Hematopoietic multipotent progenitor cell treated with erythropoietin and hydrocortisone succinate and interleukin-3 and kit ligand, for 4 days (in vitro differentiated cells): ENCODE data around the gene EXOC5.
"Not testable (repeated sequence)": the region's sequence is repeated elsewhere in the genome, so short reads cannot be mapped to it uniquely, and the experiment has no call there.

Experiments
- DNase-seq: peaks from one replicate; pipeline ENCODE4 v3.0.0-alpha.2; 2015

Gene EXOC5

DNA sequence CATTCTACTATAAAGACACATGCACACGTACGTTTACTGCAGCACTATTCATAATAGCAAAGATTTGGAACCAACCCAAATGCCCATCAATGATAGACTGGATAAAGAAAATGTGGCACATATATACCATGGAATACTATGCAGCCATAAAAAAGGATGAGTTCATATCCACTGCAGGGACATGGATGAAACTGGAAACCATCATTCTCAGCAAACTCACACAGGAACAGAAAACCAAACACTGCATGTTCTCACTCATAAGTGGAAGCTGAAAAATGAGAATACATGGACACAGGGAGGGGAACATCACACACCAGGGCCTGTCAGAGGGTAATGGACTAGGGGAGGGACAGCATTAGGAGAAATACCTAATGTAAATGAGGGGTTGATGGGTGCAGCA is 10.5 kb downstream of the EXOC5 start:
- DNase-seq = not testable (repeated sequence)

DNA sequence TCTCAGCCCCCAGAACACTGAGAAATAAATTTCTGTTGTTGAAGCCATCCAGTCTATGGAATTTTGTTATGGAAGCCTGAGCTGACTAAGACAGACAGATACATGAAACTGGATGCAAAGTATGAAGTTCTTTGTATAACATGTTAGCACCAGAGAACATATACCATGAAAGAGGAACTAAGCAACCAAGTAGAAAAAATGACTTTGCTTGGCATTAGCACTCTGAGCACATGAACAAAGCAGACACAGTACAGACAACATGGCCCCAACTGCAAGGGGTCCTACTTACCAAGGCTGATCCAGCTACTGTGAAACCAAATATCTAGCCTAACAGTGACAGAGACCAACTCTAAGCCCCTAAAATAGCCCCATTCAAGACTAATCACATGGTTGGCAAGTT is 13.8 kb downstream of the EXOC5 start:
- DNase-seq = peak; percentile 6

DNA sequence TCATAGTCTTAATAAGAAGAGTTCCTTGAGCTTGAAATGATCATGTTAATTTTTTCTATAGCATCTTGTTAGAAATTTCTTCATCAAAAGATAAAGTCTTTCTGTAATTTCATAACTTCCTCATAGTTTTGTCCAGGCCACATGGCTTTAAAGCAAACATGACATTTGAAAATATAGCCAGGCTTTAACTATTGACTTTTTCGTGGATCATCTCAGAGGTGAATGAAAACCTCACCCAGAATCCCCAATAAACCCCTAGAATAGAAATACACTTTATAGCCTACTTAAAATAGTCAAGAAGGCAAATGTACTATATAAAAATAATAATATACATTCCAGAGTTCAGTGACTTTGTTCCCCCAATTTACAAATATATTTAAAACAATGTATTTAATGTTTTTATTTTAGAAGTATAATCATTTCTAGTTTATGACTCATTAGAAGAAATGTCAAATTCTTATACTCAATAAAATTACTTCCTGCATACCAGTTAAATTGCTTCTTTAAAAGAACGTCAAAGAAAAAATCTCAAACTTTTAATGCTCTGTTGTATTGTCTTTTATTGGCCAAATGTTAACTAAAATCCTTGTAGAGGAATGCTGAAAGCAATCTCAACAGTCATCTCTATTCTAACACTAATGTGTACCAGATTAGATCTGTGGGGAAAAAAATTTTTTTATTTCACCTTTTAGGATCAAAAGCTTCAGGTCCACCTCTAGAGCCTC is 21.6 kb downstream of the EXOC5 start:
- DNase-seq = peak; percentile 29

DNA sequence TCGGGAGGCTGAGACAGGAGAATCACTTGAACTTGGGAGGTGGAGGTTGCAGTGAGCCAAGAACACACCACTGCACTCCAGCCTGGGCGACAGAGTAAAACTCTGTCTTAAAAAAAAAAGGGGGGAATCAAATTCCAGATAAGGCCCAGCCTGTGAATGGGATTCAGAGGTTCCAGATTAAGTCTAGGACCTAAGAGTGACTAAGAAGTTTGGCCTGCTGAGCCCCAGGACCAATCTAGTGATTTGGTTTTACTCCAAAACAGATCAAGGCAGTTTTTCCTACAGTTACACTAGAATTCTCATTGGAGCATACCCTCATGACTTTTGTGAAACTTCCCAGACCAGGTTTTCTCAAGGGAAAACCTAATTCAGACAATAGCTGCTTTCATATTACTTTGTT is 22.8 kb downstream of the EXOC5 start:
- DNase-seq = no peak

DNA sequence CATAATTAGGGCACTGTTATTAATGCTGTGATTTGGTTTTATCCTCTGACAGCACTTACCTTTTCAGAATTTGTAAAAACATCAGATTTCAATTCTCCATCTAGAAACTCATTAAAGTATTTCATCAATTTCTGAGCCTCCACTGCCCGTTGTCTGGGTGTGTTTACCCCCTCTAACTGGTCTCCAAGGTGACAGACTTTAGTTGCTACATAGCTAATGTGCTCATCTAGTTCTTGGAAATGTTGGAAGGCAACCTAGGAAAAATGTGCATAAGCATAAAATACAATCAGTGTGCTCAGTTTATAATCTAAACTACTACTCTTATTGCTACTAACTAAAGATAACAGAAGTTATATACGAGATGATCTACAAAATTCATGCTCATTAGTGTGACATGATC is 24.6 kb downstream of the EXOC5 start:
- DNase-seq = no peak

DNA sequence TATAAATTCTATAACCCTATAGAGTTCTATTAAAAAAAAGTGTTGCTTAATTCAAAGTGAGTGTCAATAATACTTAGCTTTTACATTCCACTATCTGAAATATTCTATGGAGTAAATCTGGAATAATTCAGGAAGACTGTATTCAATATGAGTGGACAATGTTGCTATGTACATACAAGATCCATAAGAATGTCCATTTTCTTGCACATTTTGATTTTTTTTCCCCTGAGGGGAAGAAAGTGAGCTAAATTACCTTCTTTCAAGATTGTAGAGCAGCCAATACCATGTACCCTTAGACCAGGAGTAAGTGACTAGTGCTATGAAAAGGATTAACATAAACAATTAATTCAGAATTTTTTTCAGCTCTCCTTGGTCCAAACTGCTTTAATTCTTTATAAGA is 25.4 kb downstream of the EXOC5 start:
- no peak for DNase-seq

DNA sequence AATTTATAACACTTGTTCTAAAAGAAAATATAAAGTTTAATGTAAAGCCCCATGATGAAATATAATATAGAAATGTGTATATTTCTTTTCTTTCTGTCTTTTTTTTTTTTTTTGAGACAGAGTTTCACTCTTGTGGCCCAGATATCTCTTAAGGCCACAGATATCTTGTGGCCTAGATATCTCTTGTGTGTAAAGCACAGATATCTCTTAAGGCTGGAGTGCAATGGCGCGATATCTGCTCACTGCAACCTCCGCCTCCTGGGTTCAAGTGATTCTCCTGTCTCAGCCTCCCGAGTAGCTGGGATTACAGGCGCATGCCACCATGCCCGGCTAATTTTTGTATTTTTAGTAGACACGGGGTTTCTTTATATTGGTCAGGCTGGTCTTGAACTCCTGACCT is 28.6 kb downstream of the EXOC5 start:
- peak; percentile 38 for DNase-seq

DNA sequence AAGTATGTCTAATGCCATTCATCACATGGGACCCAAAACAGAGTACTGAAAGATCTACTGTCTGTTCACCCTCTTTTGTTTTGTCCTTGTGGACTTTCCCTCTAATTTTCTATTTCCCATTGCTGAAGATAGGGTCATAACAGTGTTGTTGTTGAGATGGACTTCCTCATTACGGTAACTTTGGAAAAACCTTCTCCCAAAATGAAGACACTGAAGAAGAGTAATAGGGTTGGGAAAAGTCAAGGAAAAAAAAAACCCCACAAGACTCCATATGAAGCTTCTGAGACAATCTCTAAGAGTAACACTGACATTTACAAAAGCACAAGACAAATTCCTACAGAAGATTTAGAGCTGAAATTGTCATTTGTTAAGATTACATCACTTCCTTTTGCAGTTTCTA is 36.7 kb downstream of the EXOC5 start:
- no peak for DNase-seq

DNA sequence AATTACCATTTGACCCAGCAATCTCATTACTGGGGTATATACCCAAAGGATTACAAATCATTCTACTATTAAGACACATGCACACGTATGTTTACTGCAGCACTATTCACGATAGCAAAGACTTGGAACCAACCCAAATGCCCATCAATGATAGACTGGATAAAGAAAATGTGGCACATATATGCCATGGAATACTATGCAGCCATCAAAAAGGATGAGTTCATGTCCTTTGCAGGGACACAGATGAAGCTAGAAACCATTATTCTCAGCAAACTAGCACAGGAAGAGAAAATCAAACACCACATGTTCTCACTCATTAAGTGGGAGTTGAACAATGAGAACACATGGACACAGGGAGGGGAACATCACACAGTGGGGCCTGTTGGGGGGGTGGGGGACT is 40.4 kb downstream of the EXOC5 start:
- DNase-seq = not testable (repeated sequence)

DNA sequence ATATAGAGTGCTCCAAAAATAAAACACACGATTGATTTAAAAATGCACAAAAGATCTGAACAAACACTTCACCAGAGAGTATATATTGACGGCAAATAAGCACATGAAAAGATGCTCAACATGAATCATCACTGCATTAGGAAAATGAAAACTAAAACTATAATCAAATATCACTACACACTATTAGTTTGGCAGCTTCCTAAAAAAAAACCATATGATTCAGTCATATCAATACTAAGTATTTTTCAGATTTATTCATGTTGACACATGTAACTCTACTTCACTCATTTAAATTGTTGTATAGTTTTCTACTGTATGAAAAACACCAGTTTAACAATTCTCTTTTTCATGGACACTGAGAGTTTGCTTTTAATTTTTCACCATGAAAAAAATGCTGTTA is 41.6 kb downstream of the EXOC5 start:
- DNase-seq = no peak

DNA sequence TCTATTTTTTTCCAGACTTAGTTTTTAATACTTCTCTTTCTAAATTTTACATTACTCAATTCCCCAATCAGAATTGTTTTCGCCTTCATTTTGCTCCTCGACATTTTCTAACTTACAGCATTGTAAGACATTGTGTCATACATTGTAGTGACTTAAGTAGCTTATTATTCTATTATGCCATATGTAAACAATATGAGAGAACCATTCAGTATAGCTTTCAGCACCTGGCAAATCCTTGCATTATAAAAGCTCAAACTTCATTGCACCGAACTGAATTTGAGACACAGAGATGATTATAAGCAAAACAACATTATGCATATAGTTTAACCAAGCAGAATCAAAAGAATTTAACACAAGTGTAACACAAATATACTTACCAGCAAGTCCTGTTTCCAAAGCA is 46.8 kb downstream of the EXOC5 start:
- DNase-seq = no peak

DNA sequence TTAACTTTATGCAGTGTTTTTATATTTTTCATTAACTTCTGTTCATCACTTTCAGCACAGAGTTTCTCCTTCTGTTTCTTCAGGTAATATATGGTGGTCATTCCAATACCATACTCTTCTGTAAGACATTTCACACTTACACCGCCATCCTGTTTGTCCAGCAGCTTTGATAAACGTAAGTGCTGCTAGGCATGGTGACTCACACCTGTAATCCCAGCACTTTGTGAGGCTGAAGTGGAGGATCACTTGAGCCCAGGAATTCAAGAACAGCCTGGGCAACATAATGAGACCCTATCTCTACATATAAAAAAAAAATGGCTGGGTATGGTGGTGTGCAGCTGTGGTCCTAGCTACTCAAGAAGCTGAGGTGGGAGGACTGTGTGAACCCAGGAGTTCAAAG is 55.8 kb downstream of the EXOC5 start:
- DNase-seq = no peak

DNA sequence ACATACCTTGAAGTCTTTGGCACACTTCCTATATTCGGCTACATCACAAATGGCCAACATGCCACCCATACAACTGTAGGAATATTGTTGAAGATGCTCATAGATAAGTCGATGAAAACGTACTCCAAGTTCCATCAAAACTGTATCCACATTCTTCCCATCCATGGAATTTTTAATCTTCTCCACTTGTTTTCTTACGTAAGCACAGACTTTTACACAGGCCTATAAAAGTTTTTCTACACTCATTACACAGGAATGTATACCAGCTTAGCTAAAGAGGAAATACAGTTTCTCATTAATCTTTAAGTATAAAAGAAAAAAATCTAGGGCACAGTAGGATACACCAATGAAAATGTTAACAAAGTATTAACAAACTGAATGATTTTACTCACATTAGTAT is 59.1 kb downstream of the EXOC5 start:
- no peak for DNase-seq

DNA sequence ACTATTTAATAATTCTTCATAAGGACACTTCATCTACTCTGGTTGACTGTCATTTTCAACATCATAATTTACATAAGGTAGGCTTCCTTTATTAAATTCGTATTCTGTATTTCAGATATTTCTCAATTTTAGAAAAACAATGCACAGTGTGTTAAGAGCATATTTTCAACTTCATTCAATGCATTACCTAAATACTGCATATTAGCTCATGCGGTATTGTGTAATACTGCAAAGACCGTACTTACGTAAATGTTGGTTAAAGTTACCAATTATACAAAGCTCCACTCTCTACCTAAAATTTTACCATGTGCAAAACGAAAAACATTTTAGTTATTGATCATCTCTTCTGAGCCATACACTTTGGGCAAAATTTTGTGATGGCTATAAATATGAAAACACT is 62.8 kb downstream of the EXOC5 start:
- peak; percentile 10 for DNase-seq

DNA sequence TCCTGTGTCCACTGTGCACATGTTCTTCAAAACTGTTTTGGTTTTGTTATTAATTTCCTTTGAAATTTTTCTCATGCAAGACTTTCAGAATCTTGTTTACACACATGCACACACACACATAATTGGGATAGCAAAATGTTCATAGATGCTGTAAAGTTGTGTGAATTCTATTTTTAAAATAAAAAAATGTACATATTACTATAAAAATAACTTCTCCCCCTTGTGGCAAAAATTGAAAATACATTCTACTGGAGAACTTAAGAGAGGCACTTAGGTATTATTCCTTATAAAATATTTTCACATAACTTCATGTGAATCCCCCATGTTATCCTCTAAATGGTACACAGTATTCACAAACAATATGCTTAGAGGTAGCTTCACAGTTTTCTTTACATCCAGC is 66.0 kb downstream of the EXOC5 start:
- not testable (repeated sequence) for DNase-seq

DNA sequence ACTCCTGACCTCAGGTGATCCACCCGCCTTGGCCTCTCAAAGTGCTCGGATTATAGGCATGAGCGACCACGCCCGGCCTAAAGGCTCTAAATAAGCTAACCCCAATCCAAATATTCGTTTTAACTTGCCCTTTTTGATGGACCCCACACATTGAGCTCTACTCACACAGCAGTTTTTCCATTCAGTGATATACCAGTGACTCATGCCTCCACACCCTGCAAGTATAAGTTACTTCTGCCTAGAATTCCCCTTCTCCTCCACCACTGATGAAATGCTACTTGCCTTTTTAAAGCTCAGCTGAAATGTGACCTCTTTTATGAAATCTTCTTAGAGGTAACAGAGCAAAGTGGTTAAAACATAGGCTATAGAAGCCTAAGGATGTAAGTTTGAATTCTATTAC is 68.8 kb downstream of the EXOC5 start:
- DNase-seq = peak; percentile 2

DNA sequence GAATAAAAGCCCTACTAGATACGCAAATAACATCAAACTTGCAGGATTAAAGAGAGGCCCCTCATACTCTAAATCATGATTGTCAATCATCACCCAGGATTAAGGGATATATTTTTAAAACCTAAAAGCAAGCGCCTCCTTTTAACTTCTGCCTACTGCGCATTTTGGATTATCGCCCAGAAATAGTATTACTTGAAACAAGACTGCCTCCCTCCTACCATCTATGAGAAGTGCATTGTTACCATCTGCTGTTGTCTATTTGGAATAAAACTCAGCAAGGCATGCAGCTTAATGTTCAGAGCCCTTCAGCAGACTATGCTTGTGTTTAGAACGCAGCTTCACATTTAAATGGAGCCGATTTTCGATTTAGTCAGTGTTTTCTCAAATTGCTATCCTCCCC is 79.6 kb downstream of the EXOC5 start:
- peak; percentile 27 for DNase-seq

DNA sequence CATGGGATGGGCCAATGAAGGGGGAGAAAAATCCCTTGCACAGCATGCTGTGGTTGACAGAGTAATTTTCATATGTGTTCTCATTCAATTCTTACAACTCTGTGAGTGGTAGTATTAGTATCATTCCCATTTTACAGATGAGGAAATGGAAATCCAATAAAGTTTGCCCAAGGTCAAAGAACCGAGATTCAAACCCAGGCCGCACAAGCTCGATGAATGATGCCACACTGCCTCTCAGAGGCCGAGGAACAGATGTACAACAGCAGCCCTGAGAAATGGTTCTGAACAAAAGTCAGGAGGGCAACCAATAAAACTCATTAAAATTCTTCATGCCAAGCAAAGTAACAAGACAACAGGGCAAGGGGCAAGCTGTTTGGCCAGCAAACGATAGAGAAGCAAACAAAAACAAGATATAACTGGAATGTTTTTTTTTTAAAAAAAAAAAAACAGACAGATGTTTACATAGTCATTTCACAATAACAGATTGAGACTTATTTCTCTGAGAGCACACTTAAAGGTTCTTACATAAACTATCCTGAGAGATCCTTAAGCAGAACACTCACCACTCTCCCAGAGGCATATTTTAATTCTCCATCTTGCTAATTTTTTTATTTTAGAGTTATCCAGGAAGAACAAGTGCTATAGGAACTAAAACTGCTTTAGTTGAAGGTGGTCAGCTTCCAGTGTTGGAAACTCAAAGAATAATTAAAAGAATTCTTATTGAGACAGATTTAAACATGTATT is 85.8 kb downstream of the EXOC5 start:
- DNase-seq = peak; percentile 29

DNA sequence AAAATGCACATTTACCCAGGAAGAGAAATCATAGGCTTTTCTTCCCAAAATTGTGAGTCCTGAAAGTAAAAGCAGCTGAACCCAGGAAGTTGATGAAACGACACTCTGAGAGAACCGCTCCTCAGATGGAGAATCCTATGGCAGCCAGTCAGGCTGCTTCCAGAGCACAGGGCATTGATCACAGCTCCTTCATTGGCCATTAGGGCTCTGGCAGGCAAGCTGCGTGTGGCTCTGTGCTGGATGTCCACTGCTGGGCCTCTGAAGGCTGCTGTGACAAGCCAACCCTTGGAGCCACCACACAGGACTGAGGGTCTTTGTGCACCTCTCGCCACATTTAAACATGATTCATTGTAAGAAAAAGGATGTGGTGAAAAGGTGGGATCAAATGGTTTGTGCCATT is 89.4 kb downstream of the EXOC5 start:
- no peak for DNase-seq

DNA sequence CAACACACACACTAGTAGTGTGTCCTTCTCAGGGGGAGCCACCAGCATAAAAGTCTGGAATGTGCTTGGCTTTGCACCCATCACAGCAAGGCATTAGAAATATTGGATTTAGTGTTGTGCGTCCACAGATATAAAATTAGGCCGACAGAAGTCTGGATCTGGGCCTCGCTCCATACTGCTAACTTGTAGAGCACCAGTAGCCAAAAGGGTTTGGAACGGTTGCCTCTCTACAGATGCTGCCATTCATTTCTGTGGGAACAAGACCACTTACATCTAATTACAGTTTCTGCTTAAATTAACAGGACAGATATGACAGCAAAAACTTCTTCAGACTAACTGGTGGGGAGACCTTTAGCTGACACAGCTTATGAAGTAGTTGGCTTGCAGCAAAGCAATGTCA is 94.2 kb downstream of the EXOC5 start:
- no peak for DNase-seq

DNA sequence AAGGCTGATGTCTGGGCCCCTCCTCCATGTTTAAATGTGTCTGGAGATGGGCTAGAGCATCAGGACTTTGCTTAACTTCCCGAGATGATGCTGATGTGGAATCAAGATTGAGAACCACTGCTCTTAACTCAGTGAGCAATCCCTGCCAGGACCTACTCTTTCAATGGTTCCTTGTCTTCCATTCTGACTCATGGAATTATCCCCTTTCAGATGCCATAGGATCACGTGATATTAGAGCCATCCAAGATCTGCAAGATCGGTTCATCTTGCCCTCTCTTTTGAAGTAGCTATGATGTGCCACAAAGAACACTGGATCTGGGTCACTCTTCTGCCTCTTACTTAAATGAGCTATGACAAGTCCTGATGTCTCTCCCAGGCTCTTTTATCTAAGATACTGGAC is 96.8 kb downstream of the EXOC5 start:
- DNase-seq = no peak

DNA sequence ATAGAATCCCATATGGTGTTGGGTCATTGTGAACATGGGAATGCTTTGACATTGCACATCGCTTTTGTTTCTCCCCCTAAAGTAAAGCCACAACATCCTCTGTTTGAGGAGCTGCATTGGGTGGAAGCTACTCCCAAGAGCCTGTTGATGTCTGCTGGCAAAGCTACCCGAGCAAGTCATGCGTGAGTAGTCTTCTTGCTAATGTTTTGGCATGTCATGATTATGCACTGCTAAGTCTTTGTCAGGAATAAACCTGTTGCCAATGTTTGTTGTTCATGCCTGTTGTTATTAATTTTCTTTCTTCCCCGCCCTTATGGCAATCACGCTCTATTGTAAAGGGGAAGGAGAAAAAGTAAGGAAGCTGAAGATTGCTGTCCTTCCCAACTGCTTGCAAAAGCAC is 97.3 kb downstream of the EXOC5 start:
- no peak for DNase-seq

DNA sequence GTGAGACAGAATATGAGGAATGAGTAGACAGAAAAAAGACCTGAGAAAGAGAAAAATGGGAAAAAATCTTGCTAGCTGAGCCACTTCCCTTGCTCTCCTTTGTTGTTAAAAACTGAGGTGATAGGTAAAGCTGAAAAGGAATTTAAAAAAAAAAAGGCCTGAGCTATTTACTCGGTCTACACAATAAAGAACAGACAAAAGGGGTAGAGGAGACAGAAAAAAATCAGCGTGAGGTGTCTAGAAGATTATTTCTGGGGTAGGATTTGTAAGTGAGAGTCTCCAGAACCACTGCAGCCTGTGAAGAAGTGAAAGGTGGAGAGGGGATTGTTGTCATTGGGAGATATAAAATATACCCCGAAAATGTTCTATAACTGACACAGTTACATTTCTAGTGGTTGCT is 98.8 kb downstream of the EXOC5 start:
- no peak for DNase-seq

DNA sequence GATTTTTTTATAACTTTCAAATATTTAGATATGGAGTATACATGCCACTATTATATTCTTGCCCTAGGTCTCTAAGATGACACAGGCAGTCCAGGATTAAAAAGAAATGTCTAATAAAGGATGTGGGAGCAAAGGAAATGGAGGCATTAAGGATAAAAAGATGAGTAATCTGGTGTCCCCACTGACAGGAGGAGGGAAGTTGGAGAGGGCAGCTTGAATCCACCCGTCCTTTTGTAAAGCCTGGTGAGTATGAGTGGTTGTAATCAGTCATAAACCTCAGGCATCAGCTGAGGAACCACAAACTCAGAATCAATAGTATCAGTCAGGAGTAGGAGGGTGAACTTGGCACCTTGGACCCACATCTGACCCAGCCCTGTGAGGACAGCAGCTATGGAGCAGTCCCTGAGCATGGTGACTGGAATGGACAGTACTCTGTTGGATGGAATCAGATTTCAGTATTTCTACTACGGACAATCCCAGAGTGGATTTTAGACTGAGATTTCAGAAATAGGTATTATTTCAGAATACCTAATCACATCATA is 100.5 kb downstream of the EXOC5 start:
- no peak for DNase-seq
